ENCODE data around the gene CTNNA2. TPM values are rescaled to one million over a fixed set of nuclear protein-coding genes. Genes with fewer than 3 reads are reported as not detected.

Gene CTNNA2
- total and polyA plus RNA-seq, 9 of the 15 experiments (the other 6 are each of a cell fraction or from before 2014, with no cell fraction given): 0.03 to 0.40 (median 0.15) TPM

DNA sequence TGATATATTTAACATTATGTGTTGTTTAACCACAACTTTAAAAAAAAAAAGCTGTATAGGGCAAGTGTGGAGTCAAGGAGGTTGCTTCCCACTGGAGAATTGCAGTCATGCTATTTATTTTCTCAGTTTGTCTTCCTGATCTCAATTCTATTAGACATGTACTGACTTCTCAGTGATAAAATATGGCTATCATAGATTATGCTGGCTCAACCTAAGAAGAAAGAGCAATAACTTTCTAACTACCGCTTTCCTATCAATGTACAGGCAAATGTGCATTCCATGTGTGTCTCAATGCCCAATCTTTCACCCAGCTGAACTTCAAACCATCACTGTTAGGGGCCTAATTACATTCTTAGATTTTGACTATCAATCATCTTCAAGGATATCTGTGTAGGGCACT is 201.4 kb downstream of the CTNNA2 start:
- Histone ChIP-seq H3K4me1 (replicated peaks in 1 of 2; ENCODE audit: control insufficient read depth in 2 of 2, insufficient read depth in 2 of 2, low read length in 2 of 2) (no peaks in the 10 kb centered on the region), H3K79me2 (ENCODE audit: control insufficient read depth, insufficient read depth, low read length) (no peaks in the 10 kb centered on the region), H4K20me1 (replicated peaks; ENCODE audit: control insufficient read depth, insufficient read depth, low read length) (no peaks in the 10 kb centered on the region), H3K27me3 (ENCODE audit: control insufficient read depth in 2 of 2, insufficient read depth in 2 of 2, low read length in 2 of 2) (no peaks in the 10 kb centered on the region), H3K4me3 (no peak overlapping the region), H3K4me2 (ENCODE audit: insufficient read depth, low read length) (no peak overlapping the region), H3K9me3 (replicated peaks; ENCODE audit: control insufficient read depth, insufficient read depth, low read depth, low read length) (no peaks in the 10 kb centered on the region), H3K36me3 (ENCODE audit: control insufficient read depth, insufficient read depth, low read length) (no peaks in the 10 kb centered on the region), H3K27ac (ENCODE audit: extremely low read depth, low read depth, low read length) (no peak overlapping the region), H2AFZ (ENCODE audit: low read depth, low read length) (no peak overlapping the region), H3K9ac (ENCODE audit: insufficient read depth in 1 of 2, low read depth in 2 of 2, low read length in 2 of 2) (no peak overlapping the region), H3K9me1 (ENCODE audit: control insufficient read depth, insufficient read depth, low read length) (no peaks in the 10 kb centered on the region)
- in situ Hi-C loops (cut with MboI): no loop called here
- no TSS peak for BruUV-seq (replicated peaks)
- WGBS (ENCODE audit: insufficient coverage, low coverage, missing lambda C conversion rate): 9% methylated on average over 1 of the region's 1 CpG
- FAIRE-seq: no peak
- POLR2A ChIA-PET: no interaction called here
- no peak for DNase-seq (ENCODE audit: extremely low read depth in 1 of 4, low spot score in 3 of 4)
- no peak for TF ChIP-seq SMAD3 (CRISPR knock-in tag; conservative IDR thresholded peaks at IDR 0.05)
- TF ChIP-seq RFX5 (IDR thresholded peaks at IDR 0.05; ENCODE audit: low read depth, low read length): no peak
- intact Hi-C loops (cut with micrococcal nuclease): no loop called here
- CTCF ChIA-PET (ENCODE audit: low intra/inter-chr PET ratio): no interaction called here
- no peak for ATAC-seq

DNA sequence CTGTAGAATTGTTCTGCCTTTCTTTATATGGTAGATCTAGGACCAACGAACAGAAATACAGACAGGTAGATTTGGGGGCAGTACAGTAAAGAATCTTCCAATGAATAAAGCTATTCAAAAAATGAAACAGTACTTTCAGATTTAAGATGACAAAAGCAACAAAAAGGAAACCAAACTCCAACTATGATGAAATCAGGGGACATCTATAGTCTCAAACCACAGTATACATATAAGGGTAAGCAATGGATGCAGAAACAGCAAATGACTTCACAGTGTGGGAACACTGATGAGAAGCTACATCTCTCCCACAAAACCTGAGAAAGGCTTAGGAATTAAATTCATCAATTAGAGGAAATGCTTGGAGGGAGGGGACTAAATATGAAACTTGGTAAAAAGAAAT is 202.5 kb downstream of the CTNNA2 start:
- in situ Hi-C loops (cut with MboI): no loop called here
- no peak overlapping the region for H3K4me2 ChIP-seq (ENCODE audit: insufficient read depth, low read length)
- H3K79me2 ChIP-seq (ENCODE audit: control insufficient read depth, insufficient read depth, low read length): no peaks in the 10 kb centered on the region
- no peaks in the 10 kb centered on the region for H3K4me1 ChIP-seq (replicated peaks in 1 of 2; ENCODE audit: control insufficient read depth in 2 of 2, insufficient read depth in 2 of 2, low read length in 2 of 2)
- DNase-seq (ENCODE audit: extremely low read depth in 1 of 4, low spot score in 3 of 4) (no peak), FAIRE-seq (no peak), ATAC-seq (no peak)
- no peak overlapping the region for H3K27ac ChIP-seq (ENCODE audit: extremely low read depth, low read depth, low read length)
- H2AFZ ChIP-seq (ENCODE audit: low read depth, low read length): no peak overlapping the region
- H4K20me1 ChIP-seq (replicated peaks; ENCODE audit: control insufficient read depth, insufficient read depth, low read length): no peaks in the 10 kb centered on the region
- H3K9me1 ChIP-seq (ENCODE audit: control insufficient read depth, insufficient read depth, low read length): no peaks in the 10 kb centered on the region
- H3K9ac ChIP-seq (ENCODE audit: insufficient read depth in 1 of 2, low read depth in 2 of 2, low read length in 2 of 2): no peak overlapping the region
- ChIA-PET CTCF (ENCODE audit: low intra/inter-chr PET ratio) (no interaction called here), POLR2A (no interaction called here)
- no peaks in the 10 kb centered on the region for H3K27me3 ChIP-seq (ENCODE audit: control insufficient read depth in 2 of 2, insufficient read depth in 2 of 2, low read length in 2 of 2)
- 0% methylated on average over 1 of the region's 1 CpG for WGBS (ENCODE audit: insufficient coverage, low coverage, missing lambda C conversion rate)
- no TSS peak for BruUV-seq (replicated peaks)
- H3K36me3 ChIP-seq (ENCODE audit: control insufficient read depth, insufficient read depth, low read length): no peaks in the 10 kb centered on the region
- H3K4me3 ChIP-seq: no peak overlapping the region
- intact Hi-C loops (cut with micrococcal nuclease): no loop called here
- no peaks in the 10 kb centered on the region for H3K9me3 ChIP-seq (replicated peaks; ENCODE audit: control insufficient read depth, insufficient read depth, low read depth, low read length)
- TF ChIP-seq ZSCAN29 (IDR thresholded peaks at IDR 0.05) (no peak), DNMT1 (IDR thresholded peaks at IDR 0.05) (no peak), ZNF274 (IDR thresholded peaks at IDR 0.05; ENCODE audit: borderline replicate concordance, low read depth, low read length) (no peak), SP1 (CRISPR knock-in tag; IDR thresholded peaks at IDR 0.05) (no peak)
- TF ChIP-seq, protein P1, sequence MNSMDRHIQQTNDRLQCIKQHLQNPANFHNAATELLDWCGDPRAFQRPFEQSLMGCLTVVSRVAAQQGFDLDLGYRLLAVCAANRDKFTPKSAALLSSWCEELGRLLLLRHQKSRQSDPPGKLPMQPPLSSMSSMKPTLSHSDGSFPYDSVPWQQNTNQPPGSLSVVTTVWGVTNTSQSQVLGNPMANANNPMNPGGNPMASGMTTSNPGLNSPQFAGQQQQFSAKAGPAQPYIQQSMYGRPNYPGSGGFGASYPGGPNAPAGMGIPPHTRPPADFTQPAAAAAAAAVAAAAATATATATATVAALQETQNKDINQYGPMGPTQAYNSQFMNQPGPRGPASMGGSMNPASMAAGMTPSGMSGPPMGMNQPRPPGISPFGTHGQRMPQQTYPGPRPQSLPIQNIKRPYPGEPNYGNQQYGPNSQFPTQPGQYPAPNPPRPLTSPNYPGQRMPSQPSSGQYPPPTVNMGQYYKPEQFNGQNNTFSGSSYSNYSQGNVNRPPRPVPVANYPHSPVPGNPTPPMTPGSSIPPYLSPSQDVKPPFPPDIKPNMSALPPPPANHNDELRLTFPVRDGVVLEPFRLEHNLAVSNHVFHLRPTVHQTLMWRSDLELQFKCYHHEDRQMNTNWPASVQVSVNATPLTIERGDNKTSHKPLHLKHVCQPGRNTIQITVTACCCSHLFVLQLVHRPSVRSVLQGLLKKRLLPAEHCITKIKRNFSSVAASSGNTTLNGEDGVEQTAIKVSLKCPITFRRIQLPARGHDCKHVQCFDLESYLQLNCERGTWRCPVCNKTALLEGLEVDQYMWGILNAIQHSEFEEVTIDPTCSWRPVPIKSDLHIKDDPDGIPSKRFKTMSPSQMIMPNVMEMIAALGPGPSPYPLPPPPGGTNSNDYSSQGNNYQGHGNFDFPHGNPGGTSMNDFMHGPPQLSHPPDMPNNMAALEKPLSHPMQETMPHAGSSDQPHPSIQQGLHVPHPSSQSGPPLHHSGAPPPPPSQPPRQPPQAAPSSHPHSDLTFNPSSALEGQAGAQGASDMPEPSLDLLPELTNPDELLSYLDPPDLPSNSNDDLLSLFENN (IDR thresholded peaks at IDR 0.05; ENCODE audit: low read depth in 2 of 2, low read length in 2 of 2): no peak
- TF ChIP-seq, protein P2, sequence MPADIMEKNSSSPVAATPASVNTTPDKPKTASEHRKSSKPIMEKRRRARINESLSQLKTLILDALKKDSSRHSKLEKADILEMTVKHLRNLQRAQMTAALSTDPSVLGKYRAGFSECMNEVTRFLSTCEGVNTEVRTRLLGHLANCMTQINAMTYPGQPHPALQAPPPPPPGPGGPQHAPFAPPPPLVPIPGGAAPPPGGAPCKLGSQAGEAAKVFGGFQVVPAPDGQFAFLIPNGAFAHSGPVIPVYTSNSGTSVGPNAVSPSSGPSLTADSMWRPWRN (IDR thresholded peaks at IDR 0.05; ENCODE audit: low read depth): no peak
- TF ChIP-seq, protein P3, sequence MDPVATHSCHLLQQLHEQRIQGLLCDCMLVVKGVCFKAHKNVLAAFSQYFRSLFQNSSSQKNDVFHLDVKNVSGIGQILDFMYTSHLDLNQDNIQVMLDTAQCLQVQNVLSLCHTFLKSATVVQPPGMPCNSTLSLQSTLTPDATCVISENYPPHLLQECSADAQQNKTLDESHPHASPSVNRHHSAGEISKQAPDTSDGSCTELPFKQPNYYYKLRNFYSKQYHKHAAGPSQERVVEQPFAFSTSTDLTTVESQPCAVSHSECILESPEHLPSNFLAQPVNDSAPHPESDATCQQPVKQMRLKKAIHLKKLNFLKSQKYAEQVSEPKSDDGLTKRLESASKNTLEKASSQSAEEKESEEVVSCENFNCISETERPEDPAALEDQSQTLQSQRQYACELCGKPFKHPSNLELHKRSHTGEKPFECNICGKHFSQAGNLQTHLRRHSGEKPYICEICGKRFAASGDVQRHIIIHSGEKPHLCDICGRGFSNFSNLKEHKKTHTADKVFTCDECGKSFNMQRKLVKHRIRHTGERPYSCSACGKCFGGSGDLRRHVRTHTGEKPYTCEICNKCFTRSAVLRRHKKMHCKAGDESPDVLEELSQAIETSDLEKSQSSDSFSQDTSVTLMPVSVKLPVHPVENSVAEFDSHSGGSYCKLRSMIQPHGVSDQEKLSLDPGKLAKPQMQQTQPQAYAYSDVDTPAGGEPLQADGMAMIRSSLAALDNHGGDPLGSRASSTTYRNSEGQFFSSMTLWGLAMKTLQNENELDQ (CRISPR knock-in tag; IDR thresholded peaks at IDR 0.05; ENCODE audit: borderline replicate concordance): no peak

Data from K562 (cell line).